Lower leg skin (tissue), 4 donors: ENCODE measurements around the gene HDAC4. TPM values are rescaled to one million over a fixed set of nuclear protein-coding genes. Genes with fewer than 3 reads are reported as not detected.

Experiments used
- DNase-seq, 2 donors: peaks; one replicate each; pipeline ENCODE4 v3.0.0-alpha.2; 2019; ENCODE audit warnings: low spot score in 2 of 2
- H3K4me3 ChIP-seq: fragments of 200-600 bp; sonication (generic); 2 replicates; pipeline ENCODE4 v1.5.1; 2017; ENCODE audit warnings: mild to moderate bottlenecking, low read depth; ENCODE audit not compliant: poor library complexity, severe bottlenecking
- POLR2A ChIP-seq, 2 donors: fragments of 450-650 bp; IDR thresholded peaks; one replicate each; pipeline ENCODE4 v1.6.1; 2016 to 2017; ENCODE audit warnings: antibody characterized with exemption in 2 of 2, mild to moderate bottlenecking in 1 of 2, moderate library complexity in 1 of 2
- WGBS, 2 donors: methylation state at CpG; one replicate each; pipeline ENCODE4 v1.1.5; 2018; 5-methylcytosine and 5-hydroxymethylcytosine counted together
- intact Hi-C: fragments of 100-400 bp; cut with DNase I; formaldehyde crosslinking; loops from one replicate; pipeline ENCODE4 v1.15.0; 2023; ENCODE audit warnings: low total_unique reads
- total RNA-seq, 4 donors: library from RNA; depleted of rRNA; stranded (reverse); fragments of >200 nt; gene quantifications; one replicate each; pipeline ENCODE4 v1.1.0, GENCODE V29; 2016
- TF ChIP-seq, protein P1 (sequence below), 3 donors: fragments of 450-650 bp; IDR thresholded peaks; one replicate each; pipeline ENCODE4 v1.5.1; 2016; ENCODE audit warnings: antibody characterized with exemption in 3 of 3, mild to moderate bottlenecking in 3 of 3, moderate library complexity in 2 of 3

HDAC4 gene
- total RNA-seq, 4 donors from 2014 or later: 27.4 to 85.5 (median 57.9) TPM

GRCh38 chr2:239287461-239287860, 113.4 kb downstream of the HDAC4 start:
- no peak overlapping the region for H3K4me3 ChIP-seq
- TF ChIP-seq POLR2A (IDR thresholded peaks at IDR 0.05): no peak
- TF ChIP-seq, protein P1, sequence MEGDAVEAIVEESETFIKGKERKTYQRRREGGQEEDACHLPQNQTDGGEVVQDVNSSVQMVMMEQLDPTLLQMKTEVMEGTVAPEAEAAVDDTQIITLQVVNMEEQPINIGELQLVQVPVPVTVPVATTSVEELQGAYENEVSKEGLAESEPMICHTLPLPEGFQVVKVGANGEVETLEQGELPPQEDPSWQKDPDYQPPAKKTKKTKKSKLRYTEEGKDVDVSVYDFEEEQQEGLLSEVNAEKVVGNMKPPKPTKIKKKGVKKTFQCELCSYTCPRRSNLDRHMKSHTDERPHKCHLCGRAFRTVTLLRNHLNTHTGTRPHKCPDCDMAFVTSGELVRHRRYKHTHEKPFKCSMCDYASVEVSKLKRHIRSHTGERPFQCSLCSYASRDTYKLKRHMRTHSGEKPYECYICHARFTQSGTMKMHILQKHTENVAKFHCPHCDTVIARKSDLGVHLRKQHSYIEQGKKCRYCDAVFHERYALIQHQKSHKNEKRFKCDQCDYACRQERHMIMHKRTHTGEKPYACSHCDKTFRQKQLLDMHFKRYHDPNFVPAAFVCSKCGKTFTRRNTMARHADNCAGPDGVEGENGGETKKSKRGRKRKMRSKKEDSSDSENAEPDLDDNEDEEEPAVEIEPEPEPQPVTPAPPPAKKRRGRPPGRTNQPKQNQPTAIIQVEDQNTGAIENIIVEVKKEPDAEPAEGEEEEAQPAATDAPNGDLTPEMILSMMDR (IDR thresholded peaks at IDR 0.05): no peak
- DNase-seq: no peak
- 84% methylated on average over 5 of the region's 5 CpGs for WGBS, 2 donors
- intact Hi-C loops: no loop called here

DNA sequence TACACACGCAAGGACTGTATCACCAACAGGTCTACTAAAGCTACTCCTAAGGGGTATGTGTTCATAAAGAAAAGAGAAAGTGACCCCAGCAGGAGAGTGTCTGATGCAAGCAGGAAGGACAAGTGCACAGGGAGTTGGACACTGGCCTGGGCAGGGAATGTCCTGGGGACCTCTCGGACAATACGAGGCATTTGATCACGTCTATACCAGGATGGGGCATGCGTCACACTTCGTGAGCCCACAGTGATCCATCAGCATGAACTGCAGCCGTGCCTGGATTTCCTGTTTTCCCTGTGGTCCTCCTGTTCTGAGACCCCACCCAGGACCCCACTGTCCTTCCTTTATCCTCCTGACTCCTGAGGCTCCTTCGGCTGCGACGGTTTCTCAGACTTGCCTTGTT, 113.9 kb downstream of the HDAC4 start:
- 86 to 92% methylated on average over 10 of the region's 10 CpGs for WGBS, 2 donors
- H3K4me3 ChIP-seq: no peak overlapping the region
- no peak for DNase-seq
- intact Hi-C loops: no loop called here
- no peak for TF ChIP-seq POLR2A (IDR thresholded peaks at IDR 0.05)
- TF ChIP-seq, protein P1 (IDR thresholded peaks at IDR 0.05): no peak

GRCh38 chr2:239285932-239286230, 114.9 kb downstream of the HDAC4 start:
- no peak overlapping the region for H3K4me3 ChIP-seq
- no peak for DNase-seq
- 87 to 92% methylated on average over 3 of the region's 3 CpGs for WGBS, 2 donors
- TF ChIP-seq, protein P1 (IDR thresholded peaks at IDR 0.05): no peak
- no peak for TF ChIP-seq POLR2A (IDR thresholded peaks at IDR 0.05)
- intact Hi-C loops: no loop called here

DNA sequence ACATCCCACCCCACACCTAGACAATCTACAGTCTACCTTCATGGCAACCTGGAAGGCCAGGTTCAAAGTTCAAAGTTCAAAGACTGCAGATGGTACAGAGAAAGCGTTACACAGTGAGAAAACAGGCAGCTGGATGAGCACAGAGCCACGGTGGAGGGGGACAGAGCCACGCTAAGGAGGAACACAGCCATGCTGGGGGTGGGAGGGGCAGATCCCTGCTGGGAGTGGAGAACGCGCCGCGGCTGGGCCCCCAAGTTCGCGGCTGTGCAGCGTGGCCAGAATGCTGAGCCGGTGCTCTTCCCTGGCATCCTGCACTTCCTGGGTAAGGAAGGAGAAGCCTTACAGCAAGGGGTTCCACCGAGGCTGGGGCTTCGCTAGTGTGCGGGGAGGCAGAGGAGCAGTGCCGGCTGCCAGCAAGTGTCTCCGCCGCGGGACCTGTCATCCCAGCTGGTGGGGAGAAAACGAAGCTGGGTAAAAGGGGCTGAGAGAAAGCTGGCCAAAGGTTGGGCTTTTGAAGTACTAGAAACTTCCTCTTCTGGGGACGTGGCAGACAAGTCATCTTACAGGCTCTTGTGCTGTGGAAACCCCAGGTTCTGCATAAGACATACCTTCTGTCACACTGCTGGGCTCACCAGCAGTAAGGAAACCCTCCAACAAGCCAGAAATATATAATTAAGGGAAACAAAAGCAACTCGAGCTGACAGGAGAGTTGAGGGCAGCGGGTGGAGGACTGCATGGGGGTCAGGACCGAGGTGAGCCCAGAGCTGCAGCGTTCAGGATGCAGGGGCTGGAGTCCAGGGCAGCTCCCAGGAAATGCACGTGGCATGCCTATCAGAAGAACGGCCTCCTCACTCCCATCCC, 115.5 kb downstream of the HDAC4 start:
- DNase-seq: no peak
- 68 to 70% methylated on average over 26 of the region's 26 CpGs for WGBS, 2 donors

GRCh38 chr2:239283961-239284795, 116.6 kb downstream of the HDAC4 start:
- no peak for DNase-seq
- intact Hi-C loops: no loop called here
- H3K4me3 ChIP-seq: no peak overlapping the region
- WGBS, 2 donors: 91 to 95% methylated on average over 29 to 31 of the region's 31 CpGs
- TF ChIP-seq, protein P1 (IDR thresholded peaks at IDR 0.05): no peak
- no peak for TF ChIP-seq POLR2A (IDR thresholded peaks at IDR 0.05)

More for the DNA sequence above, 115.5 kb downstream of the HDAC4 start:
- no peak overlapping the region for H3K4me3 ChIP-seq
- intact Hi-C loops: no loop called here
- TF ChIP-seq, protein P1 (IDR thresholded peaks at IDR 0.05): no peak
- no peak for TF ChIP-seq POLR2A (IDR thresholded peaks at IDR 0.05)
